Retinal pigment epithelial cell (primary cell): ENCODE results near the gene ABR.

Experiments
- DNase-seq: peaks from one replicate; pipeline ENCODE4 v3.0.0-alpha.2; 2010; ENCODE audit warnings: low read depth
- H3K4me3 ChIP-seq: 2 replicates; pipeline ENCODE4 v1.5.1; 2011; ENCODE audit warnings: mild to moderate bottlenecking, low read length, control low read depth, moderate library complexity
- TF ChIP-seq, protein P1 (sequence below): conservative IDR thresholded peaks from 2 replicates; pipeline ENCODE4 v1.5.1; 2011; ENCODE audit warnings: low read depth, low read length, control low read depth, inconsistent platforms

ABR gene

DNA sequence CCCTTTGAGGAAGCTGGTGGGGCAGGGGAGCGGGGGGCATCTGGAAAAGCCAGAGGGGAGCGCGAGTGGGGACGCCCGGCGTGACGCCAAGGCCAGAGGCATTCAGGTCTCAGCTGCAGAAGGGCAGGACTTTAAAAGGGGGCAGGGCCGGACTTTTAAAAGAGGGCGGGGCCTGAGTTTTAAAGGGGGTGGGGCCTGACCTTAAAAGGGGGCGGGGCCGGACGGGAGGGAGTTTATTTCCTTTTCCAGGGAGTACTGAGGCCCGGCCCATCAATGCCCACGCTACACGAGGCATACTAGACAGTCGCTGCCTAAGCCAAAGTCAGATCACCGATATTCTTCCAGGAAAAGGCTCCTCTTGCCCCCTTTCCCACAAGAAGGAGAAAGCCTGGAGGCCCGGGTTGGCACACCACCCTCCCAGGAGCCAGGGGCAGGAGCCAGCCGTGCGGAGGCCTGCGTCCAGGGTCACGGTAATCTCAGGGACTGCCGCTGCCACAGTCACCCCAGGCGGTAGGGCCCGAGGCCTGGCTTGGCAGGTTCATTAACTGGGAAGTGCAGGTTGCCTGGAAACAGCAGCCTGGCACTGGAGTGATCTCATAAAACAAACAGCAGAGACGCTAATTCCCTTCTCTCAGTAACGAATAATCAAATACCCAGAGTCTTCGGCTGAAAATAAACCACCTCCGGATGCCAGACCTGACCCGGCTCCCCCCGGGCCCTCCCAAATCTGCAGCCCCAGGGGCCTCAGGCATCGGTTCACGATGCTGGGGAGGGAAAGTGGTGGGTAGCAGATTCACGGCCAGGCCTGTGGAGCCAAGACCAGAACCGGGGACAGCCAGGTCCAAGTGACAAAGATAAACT lies 92.2 kb downstream of the ABR start:
- H3K4me3 ChIP-seq, result no peak overlapping the region
- TF ChIP-seq, protein P1, sequence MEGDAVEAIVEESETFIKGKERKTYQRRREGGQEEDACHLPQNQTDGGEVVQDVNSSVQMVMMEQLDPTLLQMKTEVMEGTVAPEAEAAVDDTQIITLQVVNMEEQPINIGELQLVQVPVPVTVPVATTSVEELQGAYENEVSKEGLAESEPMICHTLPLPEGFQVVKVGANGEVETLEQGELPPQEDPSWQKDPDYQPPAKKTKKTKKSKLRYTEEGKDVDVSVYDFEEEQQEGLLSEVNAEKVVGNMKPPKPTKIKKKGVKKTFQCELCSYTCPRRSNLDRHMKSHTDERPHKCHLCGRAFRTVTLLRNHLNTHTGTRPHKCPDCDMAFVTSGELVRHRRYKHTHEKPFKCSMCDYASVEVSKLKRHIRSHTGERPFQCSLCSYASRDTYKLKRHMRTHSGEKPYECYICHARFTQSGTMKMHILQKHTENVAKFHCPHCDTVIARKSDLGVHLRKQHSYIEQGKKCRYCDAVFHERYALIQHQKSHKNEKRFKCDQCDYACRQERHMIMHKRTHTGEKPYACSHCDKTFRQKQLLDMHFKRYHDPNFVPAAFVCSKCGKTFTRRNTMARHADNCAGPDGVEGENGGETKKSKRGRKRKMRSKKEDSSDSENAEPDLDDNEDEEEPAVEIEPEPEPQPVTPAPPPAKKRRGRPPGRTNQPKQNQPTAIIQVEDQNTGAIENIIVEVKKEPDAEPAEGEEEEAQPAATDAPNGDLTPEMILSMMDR, result no peak
- peak; percentile 90 for DNase-seq

DNA sequence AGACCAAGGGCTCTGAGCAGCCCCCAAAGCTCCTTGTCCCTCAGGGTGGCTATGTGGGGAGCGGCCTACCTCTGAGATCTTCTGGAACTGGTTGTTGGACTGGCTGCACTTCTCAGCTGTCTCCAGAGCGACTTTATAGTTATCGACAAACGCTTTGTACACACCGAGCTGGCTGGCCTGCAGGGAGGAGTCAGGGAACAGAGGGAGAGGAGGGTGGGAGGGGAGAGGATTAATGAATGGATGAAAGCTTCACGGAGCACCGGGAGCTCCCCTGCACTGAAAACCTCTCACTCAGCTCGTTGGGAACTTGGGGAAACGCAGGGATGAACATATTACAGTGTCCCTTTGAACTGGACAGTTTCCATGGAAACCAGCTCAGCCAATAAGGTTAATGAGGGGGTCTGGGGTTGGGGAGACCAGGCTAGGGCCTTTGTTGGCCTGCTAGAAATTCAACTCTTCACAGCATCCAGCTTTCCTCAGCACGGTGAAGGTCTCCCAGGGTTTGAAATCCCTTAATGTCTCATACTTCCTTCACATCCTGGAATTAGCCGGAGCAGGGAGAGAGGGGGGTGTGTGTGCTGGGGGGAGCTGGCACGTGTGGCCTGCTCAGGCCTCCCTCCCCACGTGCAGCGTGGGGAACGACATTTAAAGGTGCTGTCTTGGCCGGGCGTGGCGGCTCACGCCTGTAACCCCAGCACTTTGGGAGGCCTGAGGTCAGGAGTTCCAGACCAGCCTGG lies 96.2 kb downstream of the ABR start:
- DNase-seq, result no peak
- no peak overlapping the region for H3K4me3 ChIP-seq
- TF ChIP-seq, protein P1, result no peak

DNA sequence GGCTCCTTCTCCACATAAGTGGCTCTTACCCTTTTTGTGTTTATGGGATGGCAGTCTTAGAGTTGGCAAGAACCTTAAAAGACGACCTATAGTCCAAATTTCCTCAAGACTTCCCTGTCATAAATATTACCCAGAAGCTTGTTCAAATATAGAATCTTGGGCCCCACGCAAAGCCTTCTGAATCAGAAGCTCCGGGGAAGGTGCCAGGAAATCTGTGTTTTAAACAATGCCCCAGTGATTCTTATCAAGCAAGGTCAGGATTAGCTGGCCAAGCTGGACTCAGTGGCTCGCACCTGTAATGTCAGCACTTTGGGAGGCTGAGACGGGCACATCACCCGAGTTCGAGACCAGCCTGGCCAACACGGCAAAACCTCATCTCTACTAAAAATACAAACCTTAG lies 97.2 kb downstream of the ABR start:
- DNase-seq, result no peak
- TF ChIP-seq, protein P1, result no peak
- H3K4me3 ChIP-seq, result no peak overlapping the region

GRCh38 chr17:1078831-1079561 lies 100.8 kb downstream of the ABR start:
- TF ChIP-seq, protein P1, result no peak

DNA sequence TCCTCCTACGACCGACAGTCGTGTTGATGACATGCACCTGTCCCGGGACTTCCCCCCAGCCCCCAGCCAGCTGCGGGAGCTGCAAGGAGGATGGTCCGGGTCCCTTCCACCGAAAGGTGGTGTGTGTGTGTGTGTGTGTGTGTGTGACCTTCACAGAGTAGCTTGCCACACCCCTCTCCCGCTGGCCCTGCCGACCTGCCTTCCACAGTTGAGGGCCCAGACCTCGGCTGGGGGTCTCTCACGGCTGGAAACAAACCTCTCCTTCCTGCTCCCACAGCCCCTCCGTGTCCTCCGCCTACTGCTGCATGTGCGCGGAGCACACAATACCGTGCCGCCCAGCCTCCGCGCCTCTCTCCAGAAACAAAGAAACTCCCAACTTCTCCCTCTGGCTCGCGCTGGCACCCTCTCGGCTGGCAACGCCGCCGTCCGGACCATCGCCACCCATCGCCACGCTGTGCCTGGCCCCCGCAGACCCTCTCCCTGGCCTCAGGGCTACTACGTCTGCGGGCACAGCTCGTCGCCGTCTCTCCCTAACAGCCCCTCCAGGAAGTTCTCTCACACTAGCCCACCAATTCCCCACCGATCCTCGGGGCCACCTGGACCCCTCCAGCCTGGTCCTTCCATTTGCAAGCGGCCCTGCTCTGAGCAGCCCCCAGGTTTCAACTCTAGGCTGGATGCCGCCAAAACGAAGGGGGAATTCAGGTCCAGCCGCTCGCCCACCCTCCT lies 101.6 kb downstream of the ABR start:
- DNase-seq, result no peak
- TF ChIP-seq, protein P1, result no peak
- H3K4me3 ChIP-seq, result no peak overlapping the region

More at GRCh38 chr17:1078831-1079561, 100.8 kb downstream of the ABR start:
- no peak overlapping the region for H3K4me3 ChIP-seq
- no peak for DNase-seq

DNA sequence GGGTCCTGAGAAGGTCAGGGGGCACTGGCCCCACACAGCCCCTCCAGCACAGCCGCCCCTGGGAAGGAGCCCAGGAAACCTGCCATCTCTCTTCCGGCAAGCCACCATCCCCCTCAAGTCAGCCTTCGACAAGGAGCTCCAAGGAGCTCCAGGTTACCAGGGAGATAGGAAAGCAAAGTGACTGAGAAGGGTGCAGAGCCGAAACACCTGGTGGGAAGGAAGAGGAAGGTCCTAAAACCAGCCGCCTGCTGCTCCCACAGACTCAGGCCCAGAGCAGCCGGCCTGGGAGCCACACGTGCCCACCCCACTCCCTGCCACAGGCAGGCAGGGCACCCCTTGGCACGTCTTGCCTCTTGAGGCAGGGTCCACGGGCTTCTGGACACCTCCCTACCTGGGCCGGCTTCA lies 102.2 kb downstream of the ABR start:
- no peak overlapping the region for H3K4me3 ChIP-seq
- TF ChIP-seq, protein P1, result no peak
- no peak for DNase-seq
